CD14-positive monocyte (primary cell): ENCODE measurements around the gene BNC2. TPM values are rescaled to one million over a fixed set of nuclear protein-coding genes. Genes with fewer than 3 reads are reported as not detected.

ENCODE experiments used
- DNase-seq, 3 donors: peaks; one replicate each; pipeline ENCODE4 v3.0.0-alpha.2; 2011 to 2022
- H2AFZ ChIP-seq: 2 replicates; pipeline ENCODE4 v1.6.0; 2012; ENCODE audit warnings: mild to moderate bottlenecking, low read depth, low read length, inconsistent platforms; ENCODE audit not compliant: insufficient read depth, poor library complexity, severe bottlenecking
- H3K27ac ChIP-seq, 2 donors: 1 replicate in 1 of 2; 2 replicates in 1 of 2; pipeline ENCODE4 v1.5.1; 2012 to 2013; ENCODE audit warnings: low read length in 2 of 2, control low read depth in 1 of 2, inconsistent platforms in 1 of 2, low read depth in 1 of 2, mild to moderate bottlenecking in 1 of 2
- H3K27me3 ChIP-seq, 2 donors: one replicate each; pipeline versions ENCODE4 v1.6.0 to v1.6.1; 2011 to 2013; ENCODE audit warnings: low read length in 2 of 2; ENCODE audit not compliant: control insufficient read depth in 2 of 2, insufficient read depth in 2 of 2
- H3K36me3 ChIP-seq, 2 donors: replicated peaks in 1 of 2; 1 replicate in 1 of 2; 2 replicates in 1 of 2; pipeline versions ENCODE4 v1.5.1 to v1.6.1; 2012 to 2013; ENCODE audit warnings: low read length in 2 of 2, control low read depth in 1 of 2, inconsistent platforms in 1 of 2, mild to moderate bottlenecking in 1 of 2; ENCODE audit not compliant: insufficient read depth in 2 of 2, control insufficient read depth in 1 of 2
- H3K4me1 ChIP-seq, 2 donors: 1 replicate in 1 of 2; 2 replicates in 1 of 2; pipeline versions ENCODE4 v1.5.1 to v1.6.1; 2012 to 2013; ENCODE audit warnings: low read length in 2 of 2, control low read depth in 1 of 2, inconsistent platforms in 1 of 2, mild to moderate bottlenecking in 1 of 2, moderate library complexity in 1 of 2; ENCODE audit not compliant: insufficient read depth in 2 of 2, control insufficient read depth in 1 of 2
- H3K4me2 ChIP-seq: replicated peaks from 2 replicates; pipeline ENCODE3; 2012; ENCODE audit warnings: low read length, moderate library complexity, mild to moderate bottlenecking; ENCODE audit not compliant: poor library complexity, severe bottlenecking; ENCODE audit errors: extremely low read depth
- H3K4me3 ChIP-seq, 3 experiments: fragments of 200-600 bp in 1 of 3; sonication (generic) in 1 of 3; replicated peaks in 1 of 3; 1 replicate in 2 of 3; 2 replicates in 1 of 3; pipeline ENCODE4 v1.5.1; 2011 to 2013; ENCODE audit warnings: low read length in 3 of 3, mild to moderate bottlenecking in 3 of 3, control low read depth in 2 of 3, low read depth in 2 of 3, inconsistent platforms in 1 of 3, moderate library complexity in 1 of 3
- H3K79me2 ChIP-seq: 2 replicates; pipeline ENCODE4 v1.6.0; 2012; ENCODE audit warnings: mild to moderate bottlenecking, control low read depth, inconsistent platforms, low read length, moderate library complexity; ENCODE audit not compliant: insufficient read depth
- H3K9ac ChIP-seq: 2 replicates; pipeline ENCODE4 v1.6.0; 2017; ENCODE audit warnings: low read length, mild to moderate bottlenecking; ENCODE audit not compliant: insufficient read depth, poor library complexity, severe bottlenecking
- H3K9me3 ChIP-seq, 2 donors: replicated peaks in 1 of 2; 1 replicate in 1 of 2; 2 replicates in 1 of 2; pipeline versions ENCODE4 v1.5.1 to v1.6.1; 2012 to 2013; ENCODE audit warnings: low read length in 2 of 2, control low read depth in 1 of 2; ENCODE audit not compliant: control insufficient read depth in 1 of 2, insufficient read depth in 1 of 2
- H4K20me1 ChIP-seq: 2 replicates; pipeline ENCODE4 v1.6.0; 2012; ENCODE audit warnings: mild to moderate bottlenecking, low read length, control low read depth, moderate library complexity; ENCODE audit not compliant: insufficient read depth
- H3K27ac Mint-ChIP-seq, 7 donors: one replicate each; pipeline ENCODE4 v1.8.0; 2020; ENCODE audit warnings: mild to moderate bottlenecking in 7 of 7, mixed read lengths in 7 of 7, moderate library complexity in 6 of 7, inconsistent platforms in 2 of 7
- H3K27me3 Mint-ChIP-seq, 3 donors: one replicate each; pipeline ENCODE4 v1.8.0; 2021 to 2022; ENCODE audit warnings: low read depth in 3 of 3, mild to moderate bottlenecking in 3 of 3, mixed read lengths in 3 of 3, moderate library complexity in 3 of 3, inconsistent platforms in 1 of 3
- H3K36me3 Mint-ChIP-seq, 2 donors: one replicate each; pipeline ENCODE4 v1.8.0; 2020; ENCODE audit warnings: mixed read lengths in 2 of 2, inconsistent platforms in 1 of 2, mild to moderate bottlenecking in 1 of 2
- H3K4me1 Mint-ChIP-seq: one replicate; pipeline ENCODE4 v1.8.0; 2020; ENCODE audit warnings: mild to moderate bottlenecking, mixed read lengths
- H3K4me3 Mint-ChIP-seq, 2 donors: one replicate each; pipeline ENCODE4 v1.8.0; 2020; ENCODE audit warnings: mild to moderate bottlenecking in 2 of 2, mixed read lengths in 2 of 2, moderate library complexity in 1 of 2
- H3K9me3 Mint-ChIP-seq, 7 donors: one replicate each; pipeline ENCODE4 v1.8.0; 2020 to 2022; ENCODE audit warnings: mixed read lengths in 7 of 7, mild to moderate bottlenecking in 6 of 7, moderate library complexity in 6 of 7, inconsistent platforms in 2 of 7
- WGBS: methylation state at CpG from one replicate; pipeline ENCODE4 v1.1.5; 2013; ENCODE audit warnings: missing lambda C conversion rate; ENCODE audit not compliant: insufficient coverage; 5-methylcytosine and 5-hydroxymethylcytosine counted together
- intact Hi-C, 2 donors: fragments of 100-400 bp; cut with micrococcal nuclease; formaldehyde crosslinking; loops; one replicate each; pipeline versions ENCODE4 v1.15.0 to v1.15.1; 2023
- polyA plus RNA-seq, 3 donors: library from polyadenylated mRNA; depleted of rRNA in 1 of 3; unstranded in 2 of 3; stranded (reverse) in 1 of 3; fragments of 300-500 nt in 2 of 3; fragments of >200 nt in 1 of 3; fragmentation: Illumina TruSeq in 2 of 3; gene quantifications; 1 replicate in 2 of 3; 2 replicates in 1 of 3; pipeline ENCODE4 v1.2.3, GENCODE V29; 2012 to 2021
- TF ChIP-seq, protein P1 (sequence below): fragments of 200-600 bp; IDR thresholded peaks from one replicate; pipeline ENCODE4 v1.8.0; 2022; ENCODE audit warnings: antibody characterized with exemption, mild to moderate bottlenecking

The BNC2 gene
- polyA plus RNA-seq, 3 donors, result 0.01 TPM; not detected in 2

DNA sequence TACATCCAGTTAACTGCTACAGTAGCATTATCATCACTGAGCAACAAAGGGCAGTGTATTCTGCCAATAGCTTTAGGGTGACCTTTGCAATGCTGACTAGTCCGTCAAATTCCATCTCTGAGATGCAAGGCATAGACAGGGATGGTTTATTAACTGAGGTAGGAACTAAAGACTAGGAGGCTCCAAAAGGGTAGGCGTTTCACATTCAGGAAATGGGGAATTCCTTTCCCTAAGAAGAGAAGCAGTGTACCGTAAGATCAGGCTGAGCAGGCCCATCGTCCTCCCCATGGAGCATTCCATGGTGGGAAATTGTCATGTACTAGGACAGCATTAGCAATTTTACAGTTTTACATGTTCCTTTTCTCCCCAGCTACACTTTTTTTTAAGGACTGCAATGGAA is 157.7 kb downstream of the BNC2 start:
- intact Hi-C loops, result no loop called here
- H3K4me3 Mint-ChIP-seq, result no peak overlapping the region
- no peaks in the 10 kb centered on the region for H3K36me3 ChIP-seq
- no peak for DNase-seq
- no peak overlapping the region for H3K4me2 ChIP-seq
- WGBS, result 100% methylated on average over 1 of the region's 4 CpGs
- H4K20me1 ChIP-seq, result no peaks in the 10 kb centered on the region
- H3K36me3 Mint-ChIP-seq, result no peaks in the 10 kb centered on the region
- no peak overlapping the region for H3K9ac ChIP-seq
- H3K79me2 ChIP-seq, result no peaks in the 10 kb centered on the region
- TF ChIP-seq, protein P1, sequence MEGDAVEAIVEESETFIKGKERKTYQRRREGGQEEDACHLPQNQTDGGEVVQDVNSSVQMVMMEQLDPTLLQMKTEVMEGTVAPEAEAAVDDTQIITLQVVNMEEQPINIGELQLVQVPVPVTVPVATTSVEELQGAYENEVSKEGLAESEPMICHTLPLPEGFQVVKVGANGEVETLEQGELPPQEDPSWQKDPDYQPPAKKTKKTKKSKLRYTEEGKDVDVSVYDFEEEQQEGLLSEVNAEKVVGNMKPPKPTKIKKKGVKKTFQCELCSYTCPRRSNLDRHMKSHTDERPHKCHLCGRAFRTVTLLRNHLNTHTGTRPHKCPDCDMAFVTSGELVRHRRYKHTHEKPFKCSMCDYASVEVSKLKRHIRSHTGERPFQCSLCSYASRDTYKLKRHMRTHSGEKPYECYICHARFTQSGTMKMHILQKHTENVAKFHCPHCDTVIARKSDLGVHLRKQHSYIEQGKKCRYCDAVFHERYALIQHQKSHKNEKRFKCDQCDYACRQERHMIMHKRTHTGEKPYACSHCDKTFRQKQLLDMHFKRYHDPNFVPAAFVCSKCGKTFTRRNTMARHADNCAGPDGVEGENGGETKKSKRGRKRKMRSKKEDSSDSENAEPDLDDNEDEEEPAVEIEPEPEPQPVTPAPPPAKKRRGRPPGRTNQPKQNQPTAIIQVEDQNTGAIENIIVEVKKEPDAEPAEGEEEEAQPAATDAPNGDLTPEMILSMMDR, result no peak
- H3K27ac ChIP-seq, result no peak overlapping the region
- no peaks in the 10 kb centered on the region for H3K9me3 Mint-ChIP-seq
- no peaks in the 10 kb centered on the region for H3K4me1 ChIP-seq
- H3K4me3 ChIP-seq, result no peak overlapping the region
- H3K27ac Mint-ChIP-seq, result no peak overlapping the region
- no peak overlapping the region for H2AFZ ChIP-seq
- H3K4me1 Mint-ChIP-seq, result no peaks in the 10 kb centered on the region
- peaks cover 0 to 2% of the 10 kb centered on the region in 2 donors for H3K27me3 ChIP-seq
- no peaks in the 10 kb centered on the region for H3K9me3 ChIP-seq
- peaks cover 2 to 8% (median 4%) of the 10 kb centered on the region in 3 donors for H3K27me3 Mint-ChIP-seq

DNA sequence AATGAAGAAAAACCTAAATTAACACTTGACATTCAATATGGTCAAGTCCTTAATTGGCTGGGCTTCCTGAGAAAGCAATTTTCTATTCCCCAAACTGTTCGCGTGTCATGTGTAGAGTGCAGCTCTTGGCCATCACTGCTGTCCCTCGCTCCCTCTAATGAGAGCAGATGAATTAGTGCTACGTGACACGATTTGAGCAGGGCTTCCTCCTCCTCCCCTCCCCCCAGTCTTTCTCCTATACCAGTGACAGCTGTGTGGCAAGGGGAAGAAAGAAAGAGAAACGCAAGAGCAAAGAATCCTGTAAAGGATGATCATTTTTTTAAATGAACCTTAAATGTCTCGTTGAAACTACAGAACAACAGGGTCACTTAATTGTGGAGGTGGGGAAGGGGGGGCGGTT is 159.6 kb downstream of the BNC2 start:
- peaks cover 0 to 2% of the 10 kb centered on the region in 2 donors for H3K27me3 ChIP-seq
- peaks cover 2 to 8% (median 4%) of the 10 kb centered on the region in 3 donors for H3K27me3 Mint-ChIP-seq
- no peak overlapping the region for H3K4me3 Mint-ChIP-seq
- H4K20me1 ChIP-seq, result no peaks in the 10 kb centered on the region
- H3K79me2 ChIP-seq, result no peaks in the 10 kb centered on the region
- no peak overlapping the region for H3K27ac Mint-ChIP-seq
- no peak overlapping the region for H3K27ac ChIP-seq
- no peak overlapping the region for H2AFZ ChIP-seq
- H3K4me3 ChIP-seq, result no peak overlapping the region
- 90% methylated on average over 2 of the region's 8 CpGs for WGBS
- H3K4me1 Mint-ChIP-seq, result no peaks in the 10 kb centered on the region
- no peak overlapping the region for H3K4me2 ChIP-seq
- TF ChIP-seq, protein P1, result no peak
- H3K9me3 ChIP-seq, result no peaks in the 10 kb centered on the region
- intact Hi-C loops, result no loop called here
- H3K36me3 Mint-ChIP-seq, result no peaks in the 10 kb centered on the region
- no peaks in the 10 kb centered on the region for H3K9me3 Mint-ChIP-seq
- H3K9ac ChIP-seq, result no peak overlapping the region
- DNase-seq, result no peak
- H3K4me1 ChIP-seq, result no peaks in the 10 kb centered on the region
- H3K36me3 ChIP-seq, result no peaks in the 10 kb centered on the region
